Embryonic facial prominence (tissue), 1 donor: Measurements from ENCODE around the gene EME1.

ENCODE experiments used
- DNase-seq: peaks from one replicate; pipeline ENCODE4 v3.0.0-alpha.2; 2016; ENCODE audit errors: extremely low spot score

The EME1 gene

DNA sequence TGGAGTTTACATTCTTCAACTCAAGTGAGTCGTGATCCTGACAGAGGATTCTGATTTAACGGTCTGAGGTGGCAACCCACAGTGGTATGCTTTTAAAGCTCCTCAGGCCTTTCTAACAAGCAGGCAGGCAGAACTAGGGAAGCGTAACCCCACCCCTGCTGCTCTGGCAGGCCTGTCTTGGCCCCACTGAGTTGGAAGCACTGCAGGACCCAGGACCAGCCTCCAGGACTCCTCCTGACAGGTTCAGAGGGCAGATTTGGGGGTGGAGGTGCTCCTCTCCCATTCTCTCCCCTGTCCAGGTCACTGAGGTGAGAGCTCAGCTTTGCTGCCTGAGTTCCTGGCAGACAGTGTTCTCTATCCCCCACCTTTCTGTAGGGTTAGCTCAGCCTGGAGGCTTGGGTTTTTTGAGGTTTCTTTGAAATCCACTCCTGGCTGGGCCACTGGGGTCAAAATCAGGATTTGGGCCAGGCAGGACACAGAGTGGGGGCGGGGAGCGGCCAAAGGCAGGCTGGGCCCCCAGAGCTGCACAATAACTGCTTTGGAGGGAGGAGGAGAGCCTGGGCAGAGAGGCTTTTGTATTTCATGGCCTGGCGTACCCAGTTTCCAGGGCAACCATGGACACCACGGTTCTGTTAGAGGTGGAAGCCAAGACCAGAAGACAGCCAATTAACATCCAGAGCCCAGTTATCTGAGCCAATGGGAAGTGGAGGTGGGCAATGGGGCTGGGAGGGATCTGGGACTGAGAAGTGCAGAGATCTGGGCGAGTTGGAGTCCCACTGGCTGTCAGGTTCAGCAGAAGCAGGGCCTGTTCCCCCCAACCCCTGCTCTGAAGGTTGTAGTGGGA lies 9.6 kb upstream of the EME1 start:
- no peak for DNase-seq

DNA sequence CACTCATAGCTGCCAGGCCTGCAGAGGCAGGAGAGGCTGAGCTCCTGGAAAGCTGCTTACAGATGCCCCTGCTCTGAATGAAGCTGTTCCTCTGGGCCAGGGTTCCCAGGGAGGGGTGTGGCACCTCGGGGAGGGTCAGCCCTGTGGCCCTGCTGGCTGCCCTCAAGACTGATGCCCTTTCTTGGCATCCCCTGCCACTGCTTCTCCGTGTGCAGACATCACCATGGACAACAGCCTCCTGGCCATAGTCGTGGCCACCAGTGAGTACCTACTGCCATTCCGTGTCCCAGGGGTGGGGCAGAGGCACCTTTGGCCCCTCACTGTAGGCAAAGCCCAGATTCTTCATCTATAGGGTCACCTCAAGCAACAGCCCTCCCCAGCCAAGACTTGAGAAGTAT lies 9.0 kb upstream of the EME1 start:
- DNase-seq = no peak

DNA sequence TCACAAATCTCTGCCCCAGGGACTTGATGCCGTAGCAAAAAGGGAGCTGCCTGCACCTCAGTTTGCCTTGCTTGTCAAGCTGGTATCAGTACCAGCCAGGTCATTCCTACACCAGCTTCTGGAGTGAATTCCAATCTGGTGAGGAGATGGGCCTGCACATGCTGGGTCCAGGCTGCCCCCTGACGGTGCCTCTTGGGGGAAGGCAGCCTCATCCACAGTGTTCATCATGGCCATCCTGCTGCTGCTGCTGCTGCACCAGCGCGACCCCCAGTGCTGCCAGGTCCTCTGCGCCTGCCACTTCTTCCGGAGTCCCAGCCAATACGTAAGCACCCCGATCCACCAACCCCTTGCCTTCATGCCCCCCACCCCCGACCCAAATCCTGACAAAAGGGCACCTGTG lies 8.3 kb upstream of the EME1 start:
- DNase-seq = no peak

DNA sequence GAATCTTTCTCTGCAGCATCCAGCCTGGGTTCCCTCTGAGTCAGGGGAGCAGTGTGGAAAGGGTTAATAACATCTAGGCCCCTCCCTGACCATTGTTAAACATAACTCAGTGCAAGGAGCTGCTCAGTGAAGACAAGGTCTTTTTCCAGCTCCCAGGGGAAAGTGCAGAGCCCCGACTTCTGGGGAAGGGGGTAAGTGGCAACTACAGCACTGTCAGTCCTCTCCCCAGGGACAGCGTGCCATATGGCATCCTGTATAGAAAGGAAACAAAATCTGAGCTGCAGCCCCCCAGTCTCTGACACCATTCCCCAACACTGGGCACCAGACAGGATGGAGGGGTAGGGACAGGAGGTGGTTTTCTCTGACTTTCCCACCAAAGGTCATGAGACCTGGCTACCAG lies 7.9 kb upstream of the EME1 start:
- DNase-seq = no peak

DNA sequence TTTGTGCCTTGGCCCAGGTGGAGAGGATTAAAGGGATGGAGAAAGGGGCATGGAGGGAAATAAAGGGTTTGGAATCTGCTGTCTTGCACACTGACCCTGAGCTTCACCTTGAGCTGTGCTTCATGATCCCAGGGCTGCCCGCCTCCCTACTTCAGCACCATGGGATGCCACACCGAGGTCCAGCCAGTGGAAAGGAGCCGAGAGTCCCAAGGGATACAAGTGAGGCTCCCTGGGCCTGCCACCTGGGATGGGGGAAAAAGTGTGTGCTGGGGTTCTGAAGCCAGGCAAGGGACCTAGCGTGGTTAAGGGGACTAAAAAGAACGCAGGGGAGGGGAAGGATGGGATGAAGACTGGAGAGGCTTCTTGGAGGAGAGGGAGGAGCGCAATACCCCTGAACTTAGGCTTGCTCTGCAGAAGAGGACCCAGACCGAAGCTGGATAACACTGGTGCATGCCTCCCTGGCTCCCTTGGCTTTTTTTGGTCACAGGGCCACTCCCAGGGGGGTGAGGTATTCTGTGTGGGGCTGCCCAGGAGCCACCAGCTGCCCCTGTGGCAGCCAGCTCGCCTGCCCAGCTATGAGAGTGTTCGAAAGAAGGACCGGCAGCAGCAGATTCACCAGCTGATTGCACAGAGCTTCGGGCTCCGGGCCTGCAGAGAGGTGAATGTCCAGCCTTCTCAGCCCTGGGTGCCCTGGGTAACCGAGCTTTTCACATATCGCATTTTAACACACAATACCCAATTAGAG lies 7.2 kb upstream of the EME1 start:
- no peak for DNase-seq

DNA sequence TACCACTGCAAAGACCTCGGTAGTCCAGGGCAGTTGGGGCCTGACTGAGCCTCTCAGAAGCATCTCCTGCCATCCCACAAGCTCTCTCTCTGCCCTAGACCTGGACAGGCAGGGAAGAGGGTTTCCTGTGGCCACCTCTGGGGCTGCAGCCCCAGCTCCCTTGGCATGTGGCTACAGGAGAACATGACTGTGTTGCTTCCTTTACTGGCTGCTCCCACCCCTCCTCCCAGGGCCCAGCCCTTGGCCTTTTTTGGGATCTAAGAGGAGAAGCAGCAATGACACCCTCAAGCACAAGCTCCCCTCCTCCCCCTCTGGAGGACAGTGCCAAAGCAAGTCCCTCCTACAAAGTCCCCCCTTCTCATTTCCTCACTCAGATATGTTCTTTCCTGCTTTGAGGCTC lies 5.6 kb upstream of the EME1 start:
- DNase-seq = no peak

DNA sequence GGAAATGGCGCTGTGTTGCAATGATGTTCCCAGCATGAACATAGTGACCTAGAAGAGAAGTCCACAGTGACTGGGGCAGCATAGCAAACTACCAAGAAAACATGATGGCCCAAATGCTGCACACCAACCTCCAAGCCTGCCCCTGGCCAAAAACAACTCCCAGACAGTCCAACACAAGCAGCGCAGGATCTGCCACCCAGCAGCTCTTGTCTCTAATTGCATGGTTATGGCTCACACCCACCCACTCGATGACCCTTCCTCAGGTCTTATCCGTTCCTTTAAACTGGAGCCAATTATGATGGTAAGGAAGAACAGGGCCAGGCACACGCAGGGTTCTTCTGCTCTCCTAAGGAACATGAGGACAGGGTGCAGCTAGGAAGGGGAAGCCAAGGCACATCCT lies 3.0 kb upstream of the EME1 start:
- DNase-seq = no peak

DNA sequence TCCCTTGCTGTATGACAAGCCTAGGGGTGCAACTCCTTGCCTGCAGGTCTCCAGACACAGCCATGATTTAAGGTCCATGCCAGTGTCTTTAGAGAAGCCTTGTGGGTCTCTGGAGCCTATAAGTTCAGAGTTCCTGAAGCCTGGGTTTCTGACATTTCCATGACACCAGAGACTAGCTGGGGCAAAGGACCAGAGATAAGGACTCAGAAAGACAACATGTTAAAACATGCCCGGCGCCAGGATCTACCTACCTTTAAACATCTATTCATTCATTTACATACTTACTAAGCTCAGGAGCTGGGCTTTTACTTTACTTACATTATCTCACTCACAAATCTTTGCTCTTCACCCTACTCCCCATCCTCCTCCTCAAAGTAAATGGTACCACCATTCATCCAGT lies 1.5 kb upstream of the EME1 start:
- DNase-seq = no peak

DNA sequence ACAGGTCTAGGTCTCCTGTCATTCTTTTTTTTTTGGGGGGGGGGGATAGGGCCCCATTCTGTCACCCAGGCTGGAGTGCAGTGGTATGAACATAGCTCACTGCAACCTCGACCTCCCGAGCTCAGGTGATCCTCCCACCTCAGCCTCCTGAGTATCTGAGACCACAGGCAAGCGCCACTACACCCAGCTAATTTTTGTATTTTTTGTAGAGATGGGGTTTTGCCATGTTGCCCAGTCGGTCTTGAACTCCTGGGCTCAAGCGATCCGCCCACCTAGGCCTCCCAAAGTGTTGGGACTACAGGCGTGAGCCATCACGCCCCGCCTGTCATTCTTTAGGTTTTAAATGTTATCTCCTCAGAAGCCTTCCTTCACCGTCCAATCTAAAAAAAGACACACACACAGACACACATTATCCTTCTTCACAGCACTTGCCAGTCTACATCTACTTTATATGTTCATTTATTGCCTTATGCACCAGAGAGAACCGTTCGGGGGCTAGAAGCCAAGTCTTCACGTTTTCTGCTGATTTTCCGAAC lies 739 bp upstream of the EME1 start:
- no peak for DNase-seq

DNA sequence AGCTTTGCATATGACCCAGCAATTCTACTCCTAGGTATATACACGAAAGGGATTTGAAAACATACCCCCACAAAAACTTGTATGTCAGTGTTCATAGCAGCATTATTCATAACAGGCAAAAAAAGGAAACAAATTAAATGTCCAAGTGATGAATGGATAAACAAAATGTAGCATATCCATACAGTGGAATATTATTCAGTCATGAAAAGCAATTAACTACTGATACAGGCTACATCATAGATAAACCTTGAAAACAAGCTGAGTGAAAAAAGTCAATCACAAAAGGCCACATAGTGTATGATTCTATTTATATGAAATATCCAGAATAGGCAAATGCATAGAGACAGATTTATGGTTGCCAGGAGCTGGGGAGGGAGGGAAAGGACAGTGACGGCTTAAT lies 676 bp downstream of the EME1 start:
- DNase-seq = no peak

DNA sequence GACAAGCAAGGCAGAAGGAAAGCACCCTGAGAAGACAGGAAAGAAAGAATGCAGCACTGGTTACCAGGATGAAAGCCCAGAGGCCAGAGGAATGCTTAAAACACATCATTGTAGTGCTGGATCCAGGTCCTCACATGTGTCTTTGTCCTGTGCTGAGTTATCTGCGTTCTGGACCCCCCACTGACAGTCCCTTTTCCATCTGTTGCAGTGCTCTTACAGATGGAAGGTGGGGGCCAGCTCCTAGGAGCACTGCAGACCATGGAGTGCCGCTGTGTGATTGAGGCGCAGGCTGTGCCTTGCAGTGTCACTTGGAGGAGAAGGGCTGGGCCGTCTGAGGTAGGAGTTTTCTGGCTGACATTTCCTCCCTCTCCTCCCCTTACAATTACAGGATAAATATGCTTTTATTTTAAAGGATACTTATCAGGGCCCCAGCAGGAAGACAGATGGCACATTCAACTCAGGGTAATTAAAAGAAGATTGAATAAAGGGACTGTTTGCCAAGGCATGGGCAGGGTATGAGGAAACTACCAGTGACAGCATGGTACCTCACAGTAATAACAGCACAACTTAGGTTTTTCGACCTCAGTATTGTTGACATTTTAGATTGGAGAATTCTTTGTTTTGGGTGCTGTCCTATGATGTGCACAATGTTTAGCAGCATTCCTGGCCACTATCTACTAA lies 3.0 kb downstream of the EME1 start:
- DNase-seq = no peak

DNA sequence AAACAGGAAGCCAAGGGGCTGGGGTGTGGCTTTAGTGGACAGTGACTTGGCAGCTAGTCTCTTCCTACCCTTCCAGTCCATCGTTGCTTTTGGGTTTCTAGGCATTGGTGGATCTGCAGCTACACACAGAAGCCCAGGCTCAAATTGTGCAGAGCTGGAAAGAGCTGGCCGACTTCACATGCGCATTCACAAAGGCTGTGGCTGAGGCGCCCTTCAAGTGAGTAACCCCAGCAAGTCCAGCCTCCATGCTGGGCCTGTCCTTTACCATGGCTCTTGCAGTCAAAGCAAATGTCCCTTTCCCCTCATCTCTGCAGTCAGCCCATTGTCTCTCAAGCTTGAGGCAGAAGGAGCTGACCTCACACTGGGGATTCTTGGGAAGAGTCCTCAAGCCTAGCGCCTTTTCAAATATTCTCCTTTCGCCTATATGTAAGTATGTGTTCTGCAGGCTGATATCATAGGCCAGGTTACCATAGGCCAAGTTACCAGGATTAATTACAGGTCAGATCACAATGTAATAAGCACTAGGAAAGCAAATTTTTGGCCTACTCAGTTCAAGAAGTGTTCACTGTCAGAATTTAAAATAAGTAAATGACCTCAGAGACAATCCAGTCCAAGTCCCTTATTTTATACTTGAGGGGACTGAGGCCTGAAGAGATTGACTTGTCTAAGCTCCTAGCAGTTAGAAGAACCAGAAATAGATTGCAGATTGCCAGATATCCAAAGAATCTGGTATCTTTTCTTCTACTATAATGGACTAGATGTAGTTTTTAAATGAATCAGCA lies 6.5 kb downstream of the EME1 start:
- no peak for DNase-seq

DNA sequence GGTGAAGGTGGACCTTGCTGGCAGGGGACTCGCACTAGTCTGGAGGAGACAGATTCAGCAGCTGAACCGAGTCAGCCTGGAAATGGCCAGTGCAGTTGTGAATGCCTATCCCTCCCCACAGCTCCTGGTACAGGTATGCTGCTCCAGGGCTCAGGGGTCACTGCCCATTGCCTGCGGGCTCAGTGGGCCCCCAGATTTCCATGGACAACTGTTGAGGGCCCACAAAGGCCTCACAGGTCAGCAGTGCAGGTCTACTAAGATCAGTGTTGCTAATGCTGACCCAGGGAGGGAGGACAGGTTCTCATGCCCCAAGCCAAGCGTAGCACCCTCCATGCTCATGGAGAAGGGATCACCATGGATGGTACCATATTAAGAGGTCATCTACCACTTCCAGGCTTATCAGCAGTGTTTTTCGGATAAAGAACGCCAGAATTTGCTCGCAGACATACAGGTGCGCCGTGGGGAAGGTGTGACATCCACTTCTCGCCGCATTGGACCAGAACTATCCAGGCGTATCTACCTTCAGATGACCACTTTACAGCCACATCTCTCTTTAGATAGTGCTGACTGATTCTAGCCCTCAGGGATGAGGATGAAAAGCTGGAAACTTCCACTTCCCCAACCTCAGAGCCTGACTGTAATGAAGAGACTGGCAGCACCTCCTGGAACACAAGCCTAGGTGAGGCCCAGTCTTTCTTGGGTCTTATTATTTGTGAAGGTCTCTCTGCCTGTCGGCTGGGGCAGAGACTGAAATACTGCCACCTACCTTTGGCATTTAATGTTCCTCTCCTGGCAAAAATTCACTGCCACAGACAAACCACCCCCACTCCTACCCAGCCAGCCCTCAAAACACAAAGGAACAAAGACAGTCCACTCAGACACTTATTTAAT lies 7.6 kb downstream of the EME1 start:
- no peak for DNase-seq

DNA sequence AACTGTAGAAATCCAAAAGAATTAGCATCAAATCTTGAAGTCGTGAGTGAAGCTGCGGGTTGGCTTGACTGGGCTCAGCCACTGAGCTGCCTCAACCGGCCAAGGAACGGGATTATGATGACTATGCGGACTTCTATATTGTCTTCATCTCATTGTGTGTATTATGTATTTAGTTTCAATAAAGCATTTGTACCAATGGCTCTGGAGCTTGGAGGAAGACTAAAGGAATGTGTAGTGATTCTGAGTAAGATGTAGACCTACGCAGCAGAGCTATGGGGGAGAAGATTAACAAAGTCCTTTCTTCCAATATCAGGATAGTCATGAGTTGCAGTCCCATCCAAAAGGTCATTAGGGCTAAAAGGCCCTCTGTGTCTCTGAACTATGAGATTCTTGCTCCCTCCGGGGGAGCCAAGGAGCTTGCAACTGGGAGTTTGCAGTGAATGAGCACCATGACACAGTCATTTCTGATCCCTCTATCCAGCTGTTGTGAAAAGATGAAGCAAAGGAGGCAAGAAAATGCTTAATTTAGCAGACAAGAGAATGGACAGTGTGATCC lies 8.3 kb downstream of the EME1 start:
- no peak for DNase-seq

DNA sequence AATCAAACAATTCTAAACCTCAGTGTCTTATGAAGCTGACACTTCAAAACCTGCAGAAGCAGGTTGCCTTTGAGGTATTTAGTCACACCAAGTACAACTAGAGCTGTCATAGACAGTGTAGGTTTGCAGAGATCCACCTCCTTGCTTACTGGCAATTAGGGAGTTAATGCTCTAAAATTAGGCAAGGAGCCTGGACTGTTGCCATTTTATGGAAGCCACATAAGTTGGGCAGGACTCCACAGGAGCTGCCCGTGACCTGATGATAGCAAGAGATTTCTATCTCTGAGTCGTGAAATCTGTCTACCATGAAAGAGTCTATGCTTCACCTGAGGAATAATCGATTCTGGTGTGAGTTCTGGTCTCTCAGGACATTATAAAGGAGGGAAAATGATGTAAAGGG lies 8.9 kb downstream of the EME1 start:
- DNase-seq = no peak

DNA sequence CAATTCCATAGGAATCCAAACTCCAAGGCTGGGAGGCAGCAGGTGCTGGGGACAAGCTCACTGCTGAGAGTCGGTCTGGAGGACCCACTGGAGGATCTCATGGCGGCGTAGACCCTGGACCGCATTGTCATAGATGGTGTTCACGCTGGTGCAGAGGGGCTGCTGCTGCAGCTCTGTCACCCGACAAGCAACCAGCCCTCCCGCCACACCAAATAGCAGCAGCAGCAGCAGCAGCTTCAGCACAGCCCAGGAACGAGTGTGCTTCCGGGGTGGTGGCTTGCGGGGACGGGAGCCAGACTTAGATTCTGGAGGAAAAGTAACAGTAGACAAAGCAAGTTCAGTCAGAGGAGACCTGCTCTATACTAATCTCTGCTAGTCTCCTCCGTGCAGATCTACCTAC lies 9.9 kb downstream of the EME1 start:
- no peak for DNase-seq

DNA sequence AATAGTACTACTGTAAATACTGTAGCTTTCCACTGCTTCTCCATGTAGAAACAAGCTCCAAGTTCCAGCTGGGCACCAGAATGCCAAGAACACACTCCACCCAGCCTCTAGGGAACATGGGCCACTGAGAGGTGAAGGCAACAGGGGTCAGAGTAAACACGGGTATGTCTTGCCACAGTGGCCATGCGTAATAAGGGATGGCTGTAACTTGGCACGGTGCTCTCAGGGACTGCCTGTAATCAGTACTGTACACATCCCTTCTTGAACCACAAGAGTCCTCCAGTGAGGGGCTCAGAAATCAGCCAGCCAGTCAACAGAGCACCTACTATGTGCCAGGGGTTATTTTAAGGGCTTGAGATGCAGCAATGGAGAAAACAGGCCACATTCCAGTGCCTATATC lies 13.5 kb downstream of the EME1 start:
- DNase-seq = no peak

DNA sequence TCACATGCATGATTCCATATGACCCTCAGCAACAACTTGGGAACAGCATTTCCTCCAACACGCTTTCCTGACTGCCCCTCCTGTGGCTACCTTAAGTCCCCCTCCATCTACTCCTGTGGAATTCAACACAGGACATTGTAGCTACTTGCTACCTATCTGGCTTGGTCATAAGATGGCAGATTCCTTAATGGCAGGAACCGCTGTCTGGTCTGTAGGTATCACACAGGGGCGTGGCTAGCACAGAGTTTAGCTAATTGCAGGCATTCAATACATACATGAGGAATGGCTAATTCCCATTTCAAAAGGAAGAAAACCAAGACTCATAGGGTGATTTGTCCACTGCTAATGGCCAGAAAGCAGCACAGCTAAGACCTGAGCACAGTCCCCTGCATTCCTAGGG lies 15.7 kb downstream of the EME1 start:
- DNase-seq = no peak

DNA sequence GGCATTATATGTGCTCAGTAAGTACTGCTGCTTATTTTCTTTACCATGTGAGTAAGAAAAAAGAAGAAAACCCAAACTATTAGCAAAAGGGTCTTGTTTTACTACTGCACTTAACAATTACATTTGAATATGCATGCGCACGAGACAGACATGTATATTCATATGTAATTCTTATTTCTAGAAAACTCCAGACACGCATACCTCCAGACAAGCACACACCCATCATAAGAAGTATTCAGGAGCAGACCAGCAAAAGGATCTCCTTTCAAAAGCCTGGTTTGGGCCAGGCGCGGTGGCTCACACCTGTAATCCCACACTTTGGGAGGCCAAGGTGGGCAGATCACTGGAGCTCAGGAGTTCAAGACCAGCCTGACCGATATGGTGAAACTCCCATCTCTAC lies 16.5 kb downstream of the EME1 start:
- DNase-seq = no peak

DNA sequence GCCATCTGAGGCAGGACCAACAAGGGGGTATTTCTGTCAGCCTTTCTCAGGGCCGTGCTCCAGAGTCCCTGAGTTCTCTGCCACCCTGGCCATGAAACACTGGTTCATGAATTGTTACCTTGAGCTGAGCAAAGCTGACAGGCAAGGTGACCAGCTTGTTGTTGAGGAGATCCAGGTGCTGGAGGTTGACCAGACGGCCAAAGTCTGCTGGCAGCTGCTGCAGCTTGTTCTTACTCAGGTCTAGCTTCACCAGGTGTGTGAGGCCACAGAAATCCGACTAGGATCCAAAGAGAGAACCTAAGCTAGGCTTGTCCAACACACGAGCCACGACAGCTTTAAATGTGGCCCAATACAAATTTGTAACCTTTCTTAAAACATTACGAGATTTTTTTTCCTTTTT lies 19.6 kb downstream of the EME1 start:
- no peak for DNase-seq
